Stimulated activated effector memory CD8-positive, alpha-beta T cell treated with anti-CD3 and anti-CD28 coated beads, Interleukin-12 subunit alpha, Interleukin-12 subunit beta, amount 100 ng/mL, for 72 hours (primary cell): Measurements from ENCODE around the gene CCDC122.
A peak's percentile ranks its signal among the peaks of the same experiment; 100 is the strongest.

ENCODE experiments used
- ATAC-seq: fragments of 150-1000 bp; cut with Tn5 transposase; 2 replicates; pipeline ENCODE4 v1.10.0; 2021
- DNase-seq, 2 donors: peaks; one replicate each; pipeline ENCODE4 v3.0.0; 2021 to 2022; ENCODE audit warnings: low spot score in 2 of 2
- H3K27ac Mint-ChIP-seq: one replicate; pipeline ENCODE4 v1.8.0; 2022; ENCODE audit warnings: mild to moderate bottlenecking, mixed read lengths
- H3K36me3 Mint-ChIP-seq: one replicate; pipeline ENCODE4 v1.8.0; 2022; ENCODE audit warnings: mild to moderate bottlenecking, mixed read lengths
- H3K4me1 Mint-ChIP-seq: one replicate; pipeline ENCODE4 v1.8.0; 2022; ENCODE audit warnings: mixed read lengths
- H3K4me3 Mint-ChIP-seq: one replicate; pipeline ENCODE4 v1.8.0; 2022; ENCODE audit warnings: mild to moderate bottlenecking, mixed read lengths
- H3K9me3 Mint-ChIP-seq: one replicate; pipeline ENCODE4 v1.8.0; 2022; ENCODE audit warnings: mixed read lengths

The CCDC122 gene

GRCh38 chr13:43799191-43799590 lies 80.3 kb downstream of the CCDC122 start:
- Mint-ChIP-seq H3K27ac (no peak overlapping the region), H3K4me1 (peaks cover 12% of the 10 kb centered on the region), H3K36me3 (no peaks in the 10 kb centered on the region), H3K9me3 (no peaks in the 10 kb centered on the region), H3K4me3 (no peak overlapping the region)
- DNase-seq (no peak), ATAC-seq (peak; percentile 63)

- no peak overlapping the region for H3K4me3 Mint-ChIP-seq
- H3K4me1 Mint-ChIP-seq = peaks cover 12% of the 10 kb centered on the region
- H3K36me3 Mint-ChIP-seq = no peaks in the 10 kb centered on the region
- H3K9me3 Mint-ChIP-seq = no peaks in the 10 kb centered on the region
- no peak for DNase-seq
- ATAC-seq = no peak
- no peak overlapping the region for H3K27ac Mint-ChIP-seq
Measured at GRCh38 chr13:43797869-43798268, 81.7 kb downstream of the CCDC122 start.

- no peaks in the 10 kb centered on the region for H3K36me3 Mint-ChIP-seq
- peaks cover 12% of the 10 kb centered on the region for H3K4me1 Mint-ChIP-seq
- no peak overlapping the region for H3K27ac Mint-ChIP-seq
- no peak for DNase-seq
- H3K9me3 Mint-ChIP-seq = no peaks in the 10 kb centered on the region
- no peak overlapping the region for H3K4me3 Mint-ChIP-seq
- peak; percentile 72 for ATAC-seq
Measured at GRCh38 chr13:43797159-43797558, 82.4 kb downstream of the CCDC122 start.

- Mint-ChIP-seq H3K4me1 (peaks cover 6% of the 10 kb centered on the region), H3K4me3 (no peak overlapping the region), H3K36me3 (no peaks in the 10 kb centered on the region)
Measured at GRCh38 chr13:43794416-43794815, 85.1 kb downstream of the CCDC122 start.

GRCh38 chr13:43792076-43792881 lies 87.3 kb downstream of the CCDC122 start:
- DNase-seq = no peak
- H3K27ac Mint-ChIP-seq = no peak overlapping the region
- ATAC-seq = no peak
- no peaks in the 10 kb centered on the region for H3K36me3 Mint-ChIP-seq
- peaks cover 2% of the 10 kb centered on the region for H3K4me1 Mint-ChIP-seq
- H3K9me3 Mint-ChIP-seq = no peaks in the 10 kb centered on the region
- H3K4me3 Mint-ChIP-seq = no peak overlapping the region

More at GRCh38 chr13:43794416-43794815, 85.1 kb downstream of the CCDC122 start:
- Mint-ChIP-seq H3K9me3 (no peaks in the 10 kb centered on the region), H3K27ac (no peak overlapping the region)
- no peak for ATAC-seq
- no peak for DNase-seq

- Mint-ChIP-seq H3K36me3 (no peaks in the 10 kb centered on the region), H3K4me3 (peak overlapping the region; percentile 67), H3K4me1 (peaks cover 11% of the 10 kb centered on the region), H3K9me3 (no peaks in the 10 kb centered on the region), H3K27ac (no peak overlapping the region)
- ATAC-seq (no peak), DNase-seq (no peak)
Measured at GRCh38 chr13:43787997-43788396, 91.5 kb downstream of the CCDC122 start.

- Mint-ChIP-seq H3K36me3 (no peaks in the 10 kb centered on the region), H3K27ac (no peak overlapping the region), H3K9me3 (no peaks in the 10 kb centered on the region), H3K4me1 (peaks cover 11% of the 10 kb centered on the region), H3K4me3 (peak overlapping the region; percentile 67)
- ATAC-seq (no peak), DNase-seq (no peak)
Measured at GRCh38 chr13:43787518-43787891, 92.0 kb downstream of the CCDC122 start.

- peak within 1 kb of the TSS; percentile 67 for H3K4me3 Mint-ChIP-seq
- no peaks in the 10 kb centered on the region for H3K9me3 Mint-ChIP-seq
- DNase-seq = peak in 1 of 2 donors; percentile 56
- H3K27ac Mint-ChIP-seq = no peak within 1 kb of the TSS
- peaks cover 11% of the 10 kb centered on the region for H3K4me1 Mint-ChIP-seq
- ATAC-seq = peak; percentile 59
- no peaks in the 10 kb centered on the region for H3K36me3 Mint-ChIP-seq
Measured at GRCh38 chr13:43786766-43787517, 92.6 kb downstream of the CCDC122 start, which contains the start of gene ENOX1. TSS of gene ENOX1 (minus strand) at chr13:43786972.

GRCh38 chr13:43786472-43786765 lies 93.1 kb downstream of the CCDC122 start:
- no peak for DNase-seq
- peak; percentile 51 for ATAC-seq
- no peak overlapping the region for H3K27ac Mint-ChIP-seq
- peaks cover 11% of the 10 kb centered on the region for H3K4me1 Mint-ChIP-seq
- H3K36me3 Mint-ChIP-seq = no peaks in the 10 kb centered on the region
- H3K4me3 Mint-ChIP-seq = peak overlapping the region; percentile 67
- H3K9me3 Mint-ChIP-seq = no peaks in the 10 kb centered on the region
